GM12891 (cell line): ENCODE measurements around the gene MTAP.

Experiments used
- PAX5 ChIP-seq: IDR thresholded peaks from 2 replicates; pipeline ENCODE4 v1.6.1; 2011; ENCODE audit warnings: low read length, moderate library complexity, mild to moderate bottlenecking; ENCODE audit not compliant: insufficient read depth, severe bottlenecking
- POLR2A ChIP-seq: IDR thresholded peaks from 2 replicates; pipeline ENCODE4 v1.6.1; 2011; ENCODE audit warnings: low read depth, low read length, control low read depth
- POLR2AphosphoS5 ChIP-seq: IDR thresholded peaks from 2 replicates; pipeline ENCODE4 v1.6.1; 2011; ENCODE audit warnings: low read depth, low read length, control low read depth
- POU2F2 ChIP-seq: IDR thresholded peaks from 2 replicates; pipeline ENCODE4 v1.6.1; 2011; ENCODE audit warnings: low read depth, mild to moderate bottlenecking, control low read depth, low read length, moderate library complexity
- SPI1 ChIP-seq: IDR thresholded peaks from 2 replicates; pipeline ENCODE4 v1.6.1; 2011; ENCODE audit warnings: low read depth, low read length, control low read depth
- TAF1 ChIP-seq: IDR thresholded peaks from 2 replicates; pipeline ENCODE4 v1.6.1; 2011; ENCODE audit warnings: low read depth, low read length, control low read depth

DNA sequence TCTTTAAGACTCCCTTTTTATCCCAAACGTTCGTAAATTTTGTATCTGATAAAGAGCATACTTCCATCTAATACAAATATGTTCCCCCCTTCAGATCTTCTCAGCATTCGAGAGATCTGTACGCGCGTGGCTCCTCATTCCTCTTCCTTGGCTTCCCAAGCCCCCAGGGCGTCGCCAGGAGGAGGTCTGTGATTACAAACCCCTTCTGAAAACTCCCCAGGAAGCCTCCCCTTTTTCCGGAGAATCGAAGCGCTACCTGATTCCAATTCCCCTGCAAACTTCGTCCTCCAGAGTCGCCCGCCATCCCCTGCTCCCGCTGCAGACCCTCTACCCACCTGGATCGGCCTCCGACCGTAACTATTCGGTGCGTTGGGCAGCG, 171.9 kb downstream of the MTAP start:
- TF ChIP-seq TAF1 (no peak), POLR2A (no peak), POLR2AphosphoS5 (no peak), PAX5 (no peak), SPI1 (no peak), POU2F2 (no peak)
